GM18519 (cell line): Measurements from ENCODE around the gene TXNDC17.
"Not testable (repeated sequence)": the region's sequence is repeated elsewhere in the genome, so short reads cannot be mapped to it uniquely, and the experiment has no call there.

ENCODE experiments used
- ATAC-seq: cut with Tn5 transposase; IDR thresholded peaks from one replicate; pipeline ENCODE4 v1.9.1; 2021; ENCODE audit warnings: mild to moderate bottlenecking, moderate library complexity; ENCODE audit not compliant: unreplicated experiment, low FRiP score

TXNDC17 gene

DNA sequence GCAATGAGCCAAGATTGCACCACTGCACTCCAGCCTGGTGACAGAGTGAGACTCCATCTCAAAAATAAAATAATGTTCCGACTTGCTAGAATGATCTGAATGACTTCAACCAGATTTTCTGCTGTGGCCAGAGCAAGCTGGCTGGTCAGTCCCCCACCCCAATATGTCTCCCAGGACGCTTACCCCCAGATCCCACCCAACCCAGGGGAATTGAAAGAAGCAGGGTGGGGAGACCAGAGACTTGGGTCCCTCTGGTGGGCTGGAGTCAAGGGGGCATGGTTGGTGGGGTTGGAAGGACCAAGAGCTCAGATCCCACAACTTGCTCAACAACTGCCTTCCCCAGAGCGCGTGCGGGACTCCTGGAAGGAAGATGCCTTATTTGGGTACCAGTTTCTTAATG lies 17.6 kb downstream of the TXNDC17 start:
- ATAC-seq: not testable (repeated sequence)

DNA sequence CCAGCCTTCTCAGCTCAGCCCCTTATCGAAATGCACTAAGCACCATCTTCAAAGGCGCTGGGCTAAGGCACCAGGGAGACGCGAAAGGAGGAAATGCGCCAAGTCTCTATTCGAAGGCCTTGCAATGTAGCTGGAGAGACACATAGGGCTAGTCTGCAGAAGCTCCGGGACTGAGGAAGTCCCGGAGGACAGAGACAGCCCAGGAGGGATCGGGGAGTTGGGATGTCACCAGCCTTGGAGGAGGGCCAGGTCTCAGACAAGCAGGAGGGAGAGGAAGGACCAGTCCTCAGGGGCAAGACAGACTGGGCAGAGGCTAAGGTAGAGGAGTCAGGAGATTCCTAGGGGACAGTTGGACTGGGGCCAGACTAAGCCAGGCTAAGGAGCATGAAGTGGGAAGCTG lies 19.2 kb downstream of the TXNDC17 start:
- no peak for ATAC-seq

DNA sequence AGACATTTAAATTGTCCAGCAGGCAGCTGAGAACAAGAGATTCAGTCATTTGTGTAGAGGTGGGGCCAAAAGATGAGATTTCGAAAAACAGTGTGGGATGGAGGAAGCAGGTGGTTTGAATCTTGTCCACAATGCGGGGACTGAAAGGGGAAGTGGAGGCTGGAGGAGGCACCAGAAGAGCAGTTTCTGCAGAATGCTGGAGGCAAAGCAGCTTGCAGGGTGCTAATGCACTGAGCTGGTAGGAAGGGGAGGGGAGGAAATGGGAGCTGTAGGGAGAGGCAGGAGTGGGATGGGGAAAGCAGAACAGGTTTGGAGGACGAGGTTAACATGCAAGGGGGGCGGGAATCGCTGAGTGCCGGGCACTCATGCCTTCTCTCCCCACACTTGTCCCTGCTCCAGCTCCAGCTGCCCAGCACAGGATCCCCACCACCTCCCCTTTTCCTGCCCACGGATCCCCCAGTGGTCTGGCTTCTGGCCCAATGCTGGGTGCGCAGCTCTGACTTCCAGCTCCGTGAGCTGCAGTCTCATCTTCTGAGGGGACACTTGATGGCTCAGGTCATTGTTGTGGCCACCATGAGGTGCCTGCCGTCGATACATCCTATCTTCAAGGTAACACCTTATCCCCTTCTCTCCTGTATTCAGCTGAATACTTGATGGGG lies 20.1 kb downstream of the TXNDC17 start:
- no peak for ATAC-seq

DNA sequence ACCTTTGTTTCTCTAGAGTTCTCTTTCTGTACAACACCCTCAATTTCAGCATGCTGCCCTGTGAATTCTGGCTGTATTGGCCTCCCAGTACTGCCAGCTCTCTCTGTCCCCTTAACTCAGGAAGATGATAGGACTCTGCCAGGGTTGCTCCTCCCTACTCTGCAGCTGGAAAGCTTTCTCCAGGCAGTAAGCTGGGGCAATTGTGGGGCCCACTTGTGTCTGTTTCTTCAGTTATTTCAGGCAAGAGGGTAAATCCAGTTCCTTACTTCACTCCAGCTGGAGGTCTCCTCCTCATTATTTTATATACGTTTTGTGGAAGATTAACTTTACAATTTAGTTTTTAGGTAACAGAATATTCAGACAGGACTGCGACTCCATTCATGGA lies 20.6 kb downstream of the TXNDC17 start:
- no peak for ATAC-seq

DNA sequence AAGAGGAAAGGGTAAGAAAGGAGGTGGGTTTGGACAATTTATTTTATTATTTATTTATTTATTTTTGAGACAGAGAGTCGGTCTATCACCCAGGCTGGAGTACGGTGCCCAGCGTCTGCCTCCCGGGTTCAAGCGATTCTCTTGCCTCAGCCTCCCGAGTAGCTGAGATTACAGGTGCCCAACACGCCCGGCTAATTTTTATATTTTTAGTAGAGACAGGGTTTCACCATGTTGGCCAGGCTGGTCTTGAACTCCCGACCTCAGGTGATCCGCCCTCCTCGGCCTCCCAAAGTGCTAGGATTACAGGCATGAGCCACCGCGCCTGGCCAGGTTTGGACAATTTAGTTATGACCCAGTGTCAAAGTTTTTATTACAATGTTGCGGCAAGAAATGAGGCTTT lies 22.3 kb downstream of the TXNDC17 start:
- ATAC-seq: not testable (repeated sequence)

DNA sequence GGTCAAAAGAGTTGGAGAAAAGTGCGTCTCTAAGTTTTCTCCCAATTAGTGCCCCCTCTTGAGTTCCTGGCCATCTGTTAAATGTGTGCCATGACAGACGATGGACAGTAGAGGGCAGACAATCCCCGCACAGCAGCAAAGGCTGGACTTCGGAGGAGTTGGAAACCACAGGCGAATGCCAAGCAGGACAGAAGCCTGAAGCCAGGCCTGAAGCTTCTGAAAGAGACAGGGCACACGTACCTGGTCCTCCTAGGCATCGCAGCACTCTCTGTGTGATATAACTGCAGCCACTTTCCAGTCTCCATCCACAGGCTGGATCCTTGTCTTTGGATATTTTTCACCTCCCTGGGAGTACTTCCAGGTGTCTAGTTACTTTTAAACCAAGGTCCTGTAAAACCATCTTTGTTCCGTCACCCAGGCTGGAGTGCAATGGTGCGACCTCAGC lies 25.2 kb downstream of the TXNDC17 start:
- no peak for ATAC-seq

DNA sequence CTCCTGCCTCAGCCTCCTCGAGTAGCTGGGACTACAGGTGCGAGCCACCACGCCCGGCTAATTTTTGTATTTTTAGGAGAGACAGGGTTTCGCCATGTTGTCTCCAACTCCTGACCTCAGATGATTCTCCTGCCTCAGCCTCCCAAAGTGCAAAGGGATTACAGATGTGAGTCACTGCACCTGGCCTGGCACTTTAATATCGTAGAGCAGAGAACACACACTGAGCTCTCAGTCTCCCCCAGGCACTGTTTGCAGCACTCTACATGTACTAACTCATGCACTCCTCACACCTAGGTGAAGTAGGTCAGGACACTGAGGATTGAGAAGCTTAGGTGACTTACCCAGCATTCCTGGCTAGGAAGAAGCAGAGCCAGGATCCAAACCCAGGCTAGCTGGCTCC lies 25.7 kb downstream of the TXNDC17 start:
- no peak for ATAC-seq

DNA sequence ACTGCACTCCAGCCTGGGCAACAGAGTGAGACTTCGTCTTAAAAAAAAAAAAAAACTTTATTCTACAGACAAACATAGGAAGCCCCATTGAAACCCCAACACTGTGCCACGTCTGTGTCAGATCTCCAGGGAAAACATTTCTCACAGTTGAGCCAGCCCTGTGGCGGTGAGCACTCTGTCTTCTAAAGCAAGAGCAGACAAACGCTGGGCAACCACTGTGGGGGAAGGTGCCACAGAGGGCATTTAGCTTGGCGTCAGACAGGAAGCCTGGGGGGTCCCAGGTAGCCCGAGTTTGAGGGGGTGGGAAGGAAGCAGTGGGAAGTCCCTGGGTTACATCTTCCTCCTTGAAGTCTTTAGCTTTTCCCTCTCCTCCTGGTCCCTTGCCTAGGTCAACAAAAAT lies 26.7 kb downstream of the TXNDC17 start:
- ATAC-seq: no peak

DNA sequence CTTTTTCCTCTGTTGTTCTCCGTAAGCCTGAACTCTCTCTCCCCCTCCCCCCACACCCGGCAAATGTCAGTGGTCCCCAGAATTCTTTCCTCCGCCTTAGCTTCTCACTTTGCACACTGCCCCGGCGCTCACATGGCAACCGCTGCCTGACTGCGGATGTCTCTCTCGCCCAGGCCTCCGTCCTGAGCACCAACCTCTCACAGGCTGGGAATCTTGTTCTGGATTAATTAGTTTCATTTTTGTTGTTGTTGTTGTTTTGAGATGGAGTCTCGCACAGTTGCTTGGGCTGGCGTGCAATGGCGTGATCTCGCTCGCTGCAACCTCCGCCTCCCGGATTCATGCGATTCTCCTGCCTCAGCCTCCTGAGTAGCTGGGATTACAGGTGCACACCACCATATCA lies 27.4 kb downstream of the TXNDC17 start:
- no peak for ATAC-seq

DNA sequence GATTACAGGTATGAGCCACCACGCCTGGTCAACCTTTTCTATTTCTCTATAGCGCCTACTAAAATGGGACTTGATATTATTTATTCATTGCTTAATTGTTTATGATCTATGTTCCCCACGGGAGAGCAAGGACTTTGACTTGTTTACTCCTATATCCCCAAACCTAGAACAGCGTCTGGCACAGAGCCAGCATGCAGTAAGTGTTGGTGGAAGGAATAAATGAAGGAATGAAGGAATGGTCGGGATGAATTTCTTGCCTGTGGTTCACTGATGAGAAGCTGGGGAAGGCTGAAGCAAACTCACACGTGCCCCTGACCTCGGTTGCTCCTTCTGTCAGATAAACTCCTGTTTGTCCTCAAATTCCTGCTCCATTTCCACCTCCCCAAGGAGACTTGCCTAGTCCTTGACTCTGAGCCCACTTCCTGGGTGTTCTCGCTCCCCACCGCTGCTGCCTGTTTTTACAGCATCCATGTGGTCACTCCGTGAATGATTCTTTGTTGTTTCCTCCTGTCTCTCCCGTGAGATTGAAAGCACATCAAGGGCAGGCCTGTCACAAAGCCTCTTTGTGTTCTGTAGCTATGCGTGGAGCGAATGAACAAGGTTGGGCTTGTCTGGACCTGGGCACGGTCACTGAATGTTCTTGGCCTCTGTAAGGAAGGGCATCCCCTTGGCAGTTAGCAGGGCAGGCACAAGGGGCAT lies 28.0 kb downstream of the TXNDC17 start:
- no peak for ATAC-seq

DNA sequence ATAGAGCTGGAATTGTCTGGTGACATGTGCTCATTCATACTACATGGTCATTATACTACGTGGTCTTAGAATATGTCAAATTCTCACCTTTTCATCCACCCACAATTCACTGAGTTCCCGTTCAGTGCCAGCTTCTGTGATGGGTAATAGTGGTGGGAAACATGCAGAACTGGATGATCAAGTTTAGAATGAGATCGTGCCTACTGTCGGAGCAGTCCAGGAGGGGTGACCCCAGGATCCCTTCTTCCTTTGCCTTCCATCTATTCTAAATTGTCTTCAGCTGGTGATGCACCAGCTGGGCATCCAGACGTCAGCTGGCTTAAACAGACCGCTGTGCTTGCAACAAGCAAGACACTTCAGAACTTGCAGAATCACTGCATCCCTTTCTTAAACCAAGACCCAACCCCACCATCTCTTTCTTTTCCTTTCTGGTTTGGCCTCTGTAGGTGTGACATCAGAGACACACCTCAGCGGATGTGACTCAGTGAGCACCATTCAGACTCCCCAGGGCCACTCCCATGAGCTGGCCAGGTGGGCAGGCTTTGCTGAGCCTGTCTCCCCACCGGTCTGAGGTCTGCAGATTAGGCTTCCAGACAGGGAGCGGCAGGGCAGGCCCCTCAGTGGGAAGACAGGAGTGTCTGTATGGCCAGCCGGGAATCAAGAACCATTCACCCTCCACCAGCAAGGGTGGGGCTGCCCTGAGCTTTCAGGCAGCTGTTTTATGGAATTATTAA lies 28.8 kb downstream of the TXNDC17 start:
- ATAC-seq: no peak

DNA sequence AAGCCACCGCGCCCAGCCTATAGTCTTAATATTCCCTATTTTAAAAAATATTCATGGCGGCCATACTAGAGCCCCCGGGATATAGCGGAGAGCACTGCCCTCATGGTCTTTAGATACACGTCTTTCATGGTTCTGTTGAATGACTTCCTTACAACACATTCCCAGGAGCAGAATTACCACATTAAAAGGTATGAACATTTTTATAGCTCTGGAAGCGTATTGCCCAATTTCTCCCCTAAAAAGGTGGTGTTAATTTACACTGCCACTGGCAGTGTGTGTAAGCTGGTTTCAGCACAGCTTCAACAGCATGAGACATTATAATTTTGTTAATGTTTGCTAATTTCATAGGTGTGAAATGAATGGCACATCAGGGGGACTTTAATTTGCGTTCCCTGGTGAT lies 29.7 kb downstream of the TXNDC17 start:
- no peak for ATAC-seq

DNA sequence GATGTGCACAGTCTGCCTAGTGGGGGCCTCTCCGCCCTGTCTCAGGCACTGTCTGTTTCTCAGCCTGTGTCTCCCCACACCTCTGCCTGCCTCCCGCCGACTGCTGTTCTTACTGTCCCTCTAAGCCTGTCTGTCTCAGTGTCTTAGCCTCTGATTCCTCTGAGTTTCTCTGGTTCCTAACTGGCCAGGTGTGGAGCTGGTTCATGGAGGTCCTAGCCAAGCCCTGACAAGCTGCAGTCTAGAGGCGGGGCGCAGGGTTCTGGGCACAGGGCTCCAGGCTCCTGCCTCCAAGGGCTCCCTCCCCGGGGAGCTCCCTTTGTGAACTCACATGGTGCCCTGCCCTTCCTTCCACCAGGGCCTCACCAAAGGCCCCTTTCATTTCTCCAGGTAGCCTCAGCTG lies 30.1 kb downstream of the TXNDC17 start:
- no peak for ATAC-seq

DNA sequence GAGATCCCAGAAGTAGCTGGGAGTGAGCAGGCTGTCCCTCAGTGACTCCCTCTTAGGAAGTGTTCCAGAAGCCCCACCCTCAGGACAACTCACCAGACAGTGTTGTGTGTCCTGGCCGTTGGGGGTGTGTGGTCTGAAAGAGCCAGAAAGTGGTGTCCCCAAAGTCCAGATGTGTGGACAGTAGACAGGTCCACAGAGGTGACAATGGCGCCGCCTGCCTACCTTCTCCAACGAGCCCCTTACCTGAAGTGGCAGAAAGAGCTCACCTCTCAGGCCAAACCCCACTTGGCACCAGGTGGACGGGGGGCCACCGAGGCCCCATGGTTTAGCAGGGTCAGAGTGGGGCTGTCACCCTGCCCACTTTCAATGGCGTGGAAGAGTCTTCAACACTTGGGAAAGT lies 30.6 kb downstream of the TXNDC17 start:
- no peak for ATAC-seq

DNA sequence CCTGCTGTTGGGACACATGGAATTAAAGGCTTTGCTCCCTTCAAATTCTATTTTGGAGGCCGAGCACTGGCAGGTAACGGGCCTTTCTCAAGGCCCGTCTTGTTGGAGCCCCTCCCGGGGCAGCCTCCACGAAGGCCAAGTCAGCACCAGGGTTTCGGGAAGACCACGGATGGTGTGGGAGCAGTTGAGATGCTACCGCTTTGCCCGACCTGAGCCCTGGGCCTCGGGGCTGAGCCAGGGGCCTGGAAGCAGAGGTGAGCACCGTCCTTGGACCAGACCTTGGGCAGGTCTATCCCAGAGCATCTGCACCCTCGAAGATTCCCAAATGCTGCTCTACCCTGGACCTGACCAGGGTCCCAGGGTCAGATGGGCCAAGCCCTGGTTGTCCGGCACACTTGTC lies 33.7 kb downstream of the TXNDC17 start:
- no peak for ATAC-seq

DNA sequence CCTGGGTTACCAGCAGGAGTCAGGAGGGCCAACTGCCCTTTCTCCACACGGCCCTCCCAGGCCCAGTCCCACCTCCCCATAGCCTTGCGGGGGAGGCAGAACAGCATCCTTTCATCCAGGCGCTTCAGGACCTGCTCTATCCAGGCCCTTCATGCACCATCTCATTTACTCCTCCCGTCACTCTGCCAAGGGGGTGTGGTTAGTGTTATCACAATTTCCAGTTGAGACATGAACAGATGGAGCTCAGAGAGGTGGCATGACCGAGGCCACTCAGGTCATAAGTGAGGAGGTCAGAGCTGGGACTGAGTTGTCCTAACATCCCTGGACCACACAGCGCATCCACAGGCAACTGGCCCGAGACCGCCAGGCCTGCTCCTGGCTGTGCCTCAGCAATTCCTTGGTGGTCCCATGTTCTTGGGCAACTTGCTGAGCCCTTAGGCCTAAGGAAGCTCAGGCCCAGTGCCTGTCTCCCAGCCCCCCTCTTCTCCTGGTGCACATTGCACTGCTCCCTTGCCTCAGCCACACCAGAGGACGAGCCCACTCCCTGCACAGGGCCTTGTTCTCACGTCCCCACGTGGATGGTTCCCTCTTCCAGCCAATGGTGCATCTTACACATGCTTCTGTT lies 34.5 kb downstream of the TXNDC17 start:
- no peak for ATAC-seq

DNA sequence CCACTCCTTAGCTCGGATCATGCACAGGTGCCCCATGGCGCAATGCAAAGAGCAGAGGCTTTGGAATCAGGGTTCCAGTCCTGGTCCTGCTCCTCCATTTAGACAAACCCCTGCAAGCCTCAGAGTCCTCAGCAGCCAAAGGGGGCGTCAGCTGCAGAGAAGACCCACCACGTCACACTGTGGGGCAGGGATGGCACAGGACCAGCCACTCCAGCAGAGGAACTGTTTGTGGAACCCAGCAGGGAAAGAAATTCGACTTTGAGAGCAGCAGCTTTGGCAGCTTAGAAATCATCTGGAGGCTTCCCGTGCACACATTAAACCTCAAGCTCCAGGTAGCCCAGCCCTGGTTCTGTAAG lies 35.9 kb downstream of the TXNDC17 start:
- ATAC-seq: no peak

DNA sequence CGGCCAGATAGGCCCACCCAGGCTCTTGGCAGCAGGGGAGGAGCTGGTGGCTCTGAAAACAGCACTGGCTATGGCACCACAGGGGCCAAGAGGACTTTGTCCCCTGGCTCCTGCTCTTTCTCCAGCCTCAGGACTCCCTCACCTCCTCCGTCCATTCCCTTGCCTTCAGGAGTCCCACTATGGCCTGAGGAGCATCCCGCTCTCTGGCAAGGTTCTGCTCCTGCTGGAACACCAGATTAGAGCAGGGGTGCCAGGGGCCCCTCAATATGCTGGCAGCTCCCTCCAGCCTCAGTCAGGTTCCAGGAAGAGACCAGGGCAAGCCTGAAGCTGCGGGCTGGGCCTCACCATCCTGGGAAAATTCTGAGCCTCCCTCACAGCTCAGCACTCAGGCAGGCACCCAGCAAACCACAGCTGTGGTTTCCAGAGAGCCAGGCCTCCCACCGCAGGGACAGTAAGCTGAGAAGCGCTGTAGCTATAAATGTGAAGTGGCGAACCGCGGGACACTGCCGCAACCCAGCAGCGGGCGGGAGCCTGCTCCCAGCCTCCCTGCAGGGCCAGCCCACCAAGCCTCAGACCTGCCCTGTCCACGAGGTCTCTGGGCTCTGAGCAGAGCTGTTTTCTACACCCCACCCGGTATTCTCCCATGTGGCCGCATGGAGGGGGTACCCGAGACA lies 36.4 kb downstream of the TXNDC17 start:
- ATAC-seq: no peak

DNA sequence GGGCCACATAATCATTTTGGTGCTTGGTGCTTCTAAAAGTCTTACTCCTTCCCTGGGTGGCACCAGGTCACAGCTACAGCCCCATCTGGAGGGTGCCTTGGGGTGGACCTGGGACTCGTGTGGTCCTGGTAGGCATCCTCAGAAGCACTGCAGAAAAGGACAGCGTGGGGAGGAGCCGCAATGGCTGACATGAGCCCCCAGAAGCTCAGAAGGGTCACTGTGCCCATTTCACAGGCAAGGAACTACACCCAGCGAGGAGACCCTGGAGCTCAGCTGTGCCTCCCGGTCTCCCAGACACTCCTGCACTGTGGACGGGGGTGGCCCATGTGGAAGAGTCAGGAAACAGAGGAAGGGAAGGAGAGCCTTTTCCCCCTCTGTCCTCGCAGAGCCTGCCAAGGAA lies 37.1 kb downstream of the TXNDC17 start:
- ATAC-seq: no peak

DNA sequence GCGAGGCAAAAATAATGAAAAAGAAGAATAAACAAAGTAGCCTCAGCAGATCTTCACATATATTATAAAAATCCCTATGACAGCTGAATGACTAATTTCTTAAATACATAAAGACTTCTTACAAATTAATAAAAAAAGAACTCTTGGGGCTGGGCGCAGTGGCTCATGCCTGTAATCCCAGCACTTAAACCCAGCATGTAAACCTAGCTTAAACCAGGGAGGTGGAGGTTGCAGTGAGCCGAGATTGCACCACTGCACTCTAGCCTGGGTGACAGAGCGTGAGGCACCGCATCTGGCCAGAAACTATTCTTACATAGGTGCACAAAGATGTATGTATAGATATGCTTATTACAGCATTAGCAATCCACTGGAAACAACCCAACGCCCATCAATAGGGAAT lies 38.4 kb downstream of the TXNDC17 start:
- no peak for ATAC-seq

DNA sequence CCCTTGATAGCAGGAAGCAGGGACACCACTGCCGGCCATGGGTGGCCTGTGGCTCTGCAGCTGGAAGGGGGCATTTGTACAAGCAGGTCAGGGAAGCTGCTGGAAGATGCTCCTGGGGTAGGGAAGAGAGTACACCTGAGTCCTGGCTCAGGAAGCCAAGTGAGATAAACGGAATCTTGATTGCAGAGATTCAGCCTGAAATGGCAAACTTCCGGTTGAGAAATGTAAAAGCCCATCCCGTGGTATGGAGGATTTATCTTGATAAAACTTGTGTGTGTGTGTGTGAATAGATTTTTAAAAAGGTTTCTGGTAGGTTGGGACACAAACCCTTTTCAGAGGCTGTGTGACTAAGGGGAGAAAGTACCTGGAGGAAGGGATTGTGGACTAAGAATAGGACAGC lies 40.3 kb downstream of the TXNDC17 start:
- ATAC-seq: no peak
